WTC11 (cell line): ENCODE data around the gene DPH1. TPM values are rescaled to one million over a fixed set of nuclear protein-coding genes. Genes with fewer than 3 reads are reported as not detected.
A peak's percentile ranks its signal among the peaks of the same experiment; 100 is the strongest.

Experiments used
- ATAC-seq: fragments of 200-7000 bp; cut with Tn5 transposase; 2 replicates; pipeline ENCODE4 v1.10.0; 2021; ENCODE audit warnings: mild to moderate bottlenecking, moderate library complexity
- CTCF ChIA-PET: fragments of 300-600 bp; sonication (Branson Sonifier 250); formaldehyde crosslinking; loops from one replicate; lab custom pipeline; 2021; ENCODE audit warnings: antibody characterized with exemption; lab: Charles Lee
- POLR2A ChIA-PET: fragments of 350-600 bp; sonication (Branson Sonifier 250); formaldehyde crosslinking; loops from one replicate; lab custom pipeline; 2021; ENCODE audit warnings: antibody characterized with exemption; lab: Charles Lee
- DNase-seq: peaks from one replicate; pipeline ENCODE4 v3.0.0; 2021; ENCODE audit warnings: low spot score
- H3K27ac Mint-ChIP-seq: 2 replicates; pipeline ENCODE4 v1.8.0; 2021; ENCODE audit warnings: mixed read lengths
- H3K27me3 Mint-ChIP-seq: 2 replicates; pipeline ENCODE4 v1.8.0; 2021; ENCODE audit warnings: low read depth, mild to moderate bottlenecking, moderate library complexity, mixed read lengths
- H3K36me3 Mint-ChIP-seq: 2 replicates; pipeline ENCODE4 v1.8.0; 2021; ENCODE audit warnings: mixed read lengths
- H3K4me1 Mint-ChIP-seq: 2 replicates; pipeline ENCODE4 v1.8.0; 2022; ENCODE audit warnings: mixed read lengths
- H3K4me3 Mint-ChIP-seq: 2 replicates; pipeline ENCODE4 v1.8.0; 2021; ENCODE audit warnings: mild to moderate bottlenecking, moderate library complexity, mixed read lengths
- H3K9me3 Mint-ChIP-seq: 2 replicates; pipeline ENCODE4 v1.8.0; 2021; ENCODE audit warnings: mixed read lengths
- ESRRA ChIP-seq: sonication (generic); formaldehyde crosslinking; IDR thresholded peaks from 2 replicates; pipeline ENCODE4 v1.8.1; 2022; ENCODE audit warnings: mild to moderate bottlenecking, missing genetic modification reagents, borderline replicate concordance
- FOXK1 ChIP-seq: sonication (generic); formaldehyde crosslinking; IDR thresholded peaks from 2 replicates; pipeline ENCODE4 v1.8.0; 2022; ENCODE audit warnings: mild to moderate bottlenecking, moderate library complexity, missing genetic modification reagents
- IRF2 ChIP-seq: sonication (generic); formaldehyde crosslinking; IDR thresholded peaks from 2 replicates; pipeline ENCODE4 v1.8.0; 2022; ENCODE audit warnings: low read depth, missing genetic modification reagents, borderline replicate concordance
- MXD4 ChIP-seq: fragments of 250-450 bp; sonication (Bioruptor Pico); IDR thresholded peaks from 2 replicates; pipeline ENCODE4 v1.8.0; 2021; ENCODE audit warnings: mild to moderate bottlenecking, moderate library complexity, borderline replicate concordance
- NFATC4 ChIP-seq: fragments of 250-450 bp; sonication (Bioruptor Pico); IDR thresholded peaks from 2 replicates; pipeline ENCODE4 v1.9.0; 2021; ENCODE audit warnings: mild to moderate bottlenecking
- NFE2L1 ChIP-seq: sonication (generic); formaldehyde crosslinking; IDR thresholded peaks from 2 replicates; pipeline ENCODE4 v1.8.1; 2023; ENCODE audit warnings: missing genetic modification reagents
- RELA ChIP-seq: sonication (generic); formaldehyde crosslinking; IDR thresholded peaks from 2 replicates; pipeline ENCODE4 v1.8.1; 2022; ENCODE audit warnings: missing genetic modification reagents, mild to moderate bottlenecking, borderline replicate concordance
- TCF7 ChIP-seq: sonication (generic); formaldehyde crosslinking; IDR thresholded peaks from 2 replicates; pipeline ENCODE4 v1.8.0; 2022; ENCODE audit warnings: mild to moderate bottlenecking, low read depth, missing genetic modification reagents, moderate library complexity
- ZNF121 ChIP-seq: sonication (generic); formaldehyde crosslinking; IDR thresholded peaks from 2 replicates; pipeline ENCODE4 v1.8.0; 2023; ENCODE audit warnings: missing genetic modification reagents
- total RNA-seq: library from RNA; stranded (reverse); gene quantifications from 3 replicates; pipeline ENCODE4 v1.2.3, GENCODE V29; 2021
- TF ChIP-seq, protein P1 (sequence below): sonication (generic); formaldehyde crosslinking; IDR thresholded peaks from 2 replicates; pipeline ENCODE4 v1.8.1; 2022; ENCODE audit warnings: mild to moderate bottlenecking, moderate library complexity, missing genetic modification reagents
- TF ChIP-seq, protein P2 (sequence below): fragments of 200-600 bp; IDR thresholded peaks from 2 replicates; pipeline ENCODE4 v1.8.0; 2022; ENCODE audit warnings: antibody characterized with exemption
- TF ChIP-seq, protein P3 (sequence below): sonication (generic); formaldehyde crosslinking; conservative IDR thresholded peaks from 2 replicates; pipeline ENCODE4 v1.8.1; 2023; ENCODE audit warnings: mild to moderate bottlenecking, low read depth, missing genetic modification reagents, moderate library complexity
- TF ChIP-seq, protein P4 (sequence below): sonication (generic); formaldehyde crosslinking; IDR thresholded peaks from 2 replicates; pipeline ENCODE4 v1.8.1; 2023; ENCODE audit warnings: mild to moderate bottlenecking, missing genetic modification reagents, moderate library complexity

Gene DPH1
- total RNA-seq, 1 experiment from 2014 or later: 43.2 TPM

DNA sequence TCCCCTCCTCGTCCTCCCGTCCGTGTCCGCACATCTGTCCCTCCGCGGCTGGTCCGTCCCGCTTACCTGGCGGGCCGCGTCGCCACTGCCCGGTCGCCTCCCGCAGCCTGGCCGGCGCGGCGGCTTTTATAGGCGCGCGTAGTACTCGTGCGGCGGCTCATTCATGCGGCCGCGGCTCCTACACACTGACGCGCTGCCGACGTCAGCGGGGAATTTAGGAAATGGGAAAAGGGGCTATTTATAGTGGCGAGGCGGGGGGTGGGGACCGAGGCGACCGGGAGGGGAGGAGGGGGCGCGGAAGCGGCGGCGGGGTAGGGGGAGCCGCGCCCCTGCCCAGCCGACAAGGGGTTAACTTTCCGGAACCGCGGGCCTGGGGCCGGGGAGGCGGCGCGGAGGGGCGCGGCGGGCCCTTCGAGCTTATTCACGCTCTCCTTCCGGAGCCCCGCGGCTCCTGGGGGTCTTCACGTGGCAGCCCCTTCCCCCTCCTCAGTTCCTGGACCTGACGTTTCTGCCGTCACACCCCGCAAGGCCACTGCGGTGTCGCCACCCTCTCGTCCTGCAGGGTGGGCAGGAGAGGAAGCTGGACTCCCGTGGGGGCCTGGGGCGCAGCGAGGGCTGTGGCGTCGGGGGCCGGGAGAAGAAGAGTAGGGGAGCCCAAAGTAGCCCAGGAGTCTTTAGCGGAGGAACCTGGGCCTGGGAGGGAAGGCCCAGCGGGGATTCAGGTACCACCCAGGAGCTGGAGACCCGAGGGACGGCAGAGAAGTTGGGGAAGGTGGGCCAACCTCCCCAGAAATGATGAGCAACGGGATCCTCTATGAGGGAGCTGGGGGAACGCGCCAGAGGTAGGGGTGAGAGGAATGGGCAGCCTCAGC, 21.3 kb downstream of the DPH1 start:
- CTCF ChIA-PET: interaction anchor here (1.1 to 1.7 kb wide), 3 partner anchors 13 to 302 kb away, joined by 3 to 8 read pairs (median 5); no protein-coding TSS in a partner anchor
- no peak for ATAC-seq
- H3K9me3 Mint-ChIP-seq: no peaks in the 10 kb centered on the region
- no peak for DNase-seq
- H3K4me3 Mint-ChIP-seq: peak overlapping the region; percentile 41
- H3K27ac Mint-ChIP-seq: no peak overlapping the region
- H3K27me3 Mint-ChIP-seq: peaks cover 69% of the 10 kb centered on the region
- no peaks in the 10 kb centered on the region for H3K36me3 Mint-ChIP-seq
- POLR2A ChIA-PET: no interaction called here
- H3K4me1 Mint-ChIP-seq: no peaks in the 10 kb centered on the region
- TF ChIP-seq NFATC4 (CRISPR knock-in tag) (no peak), TCF7 (CRISPR knock-in tag) (no peak), MXD4 (no peak), ESRRA (CRISPR knock-in tag) (no peak), ZNF121 (CRISPR knock-in tag) (no peak), IRF2 (CRISPR knock-in tag) (no peak)
- TF ChIP-seq, protein P1, sequence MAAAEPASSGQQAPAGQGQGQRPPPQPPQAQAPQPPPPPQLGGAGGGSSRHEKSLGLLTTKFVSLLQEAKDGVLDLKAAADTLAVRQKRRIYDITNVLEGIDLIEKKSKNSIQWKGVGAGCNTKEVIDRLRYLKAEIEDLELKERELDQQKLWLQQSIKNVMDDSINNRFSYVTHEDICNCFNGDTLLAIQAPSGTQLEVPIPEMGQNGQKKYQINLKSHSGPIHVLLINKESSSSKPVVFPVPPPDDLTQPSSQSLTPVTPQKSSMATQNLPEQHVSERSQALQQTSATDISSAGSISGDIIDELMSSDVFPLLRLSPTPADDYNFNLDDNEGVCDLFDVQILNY (CRISPR knock-in tag): no peak
- TF ChIP-seq, protein P2, sequence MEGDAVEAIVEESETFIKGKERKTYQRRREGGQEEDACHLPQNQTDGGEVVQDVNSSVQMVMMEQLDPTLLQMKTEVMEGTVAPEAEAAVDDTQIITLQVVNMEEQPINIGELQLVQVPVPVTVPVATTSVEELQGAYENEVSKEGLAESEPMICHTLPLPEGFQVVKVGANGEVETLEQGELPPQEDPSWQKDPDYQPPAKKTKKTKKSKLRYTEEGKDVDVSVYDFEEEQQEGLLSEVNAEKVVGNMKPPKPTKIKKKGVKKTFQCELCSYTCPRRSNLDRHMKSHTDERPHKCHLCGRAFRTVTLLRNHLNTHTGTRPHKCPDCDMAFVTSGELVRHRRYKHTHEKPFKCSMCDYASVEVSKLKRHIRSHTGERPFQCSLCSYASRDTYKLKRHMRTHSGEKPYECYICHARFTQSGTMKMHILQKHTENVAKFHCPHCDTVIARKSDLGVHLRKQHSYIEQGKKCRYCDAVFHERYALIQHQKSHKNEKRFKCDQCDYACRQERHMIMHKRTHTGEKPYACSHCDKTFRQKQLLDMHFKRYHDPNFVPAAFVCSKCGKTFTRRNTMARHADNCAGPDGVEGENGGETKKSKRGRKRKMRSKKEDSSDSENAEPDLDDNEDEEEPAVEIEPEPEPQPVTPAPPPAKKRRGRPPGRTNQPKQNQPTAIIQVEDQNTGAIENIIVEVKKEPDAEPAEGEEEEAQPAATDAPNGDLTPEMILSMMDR: no peak
- TF ChIP-seq, protein P3, sequence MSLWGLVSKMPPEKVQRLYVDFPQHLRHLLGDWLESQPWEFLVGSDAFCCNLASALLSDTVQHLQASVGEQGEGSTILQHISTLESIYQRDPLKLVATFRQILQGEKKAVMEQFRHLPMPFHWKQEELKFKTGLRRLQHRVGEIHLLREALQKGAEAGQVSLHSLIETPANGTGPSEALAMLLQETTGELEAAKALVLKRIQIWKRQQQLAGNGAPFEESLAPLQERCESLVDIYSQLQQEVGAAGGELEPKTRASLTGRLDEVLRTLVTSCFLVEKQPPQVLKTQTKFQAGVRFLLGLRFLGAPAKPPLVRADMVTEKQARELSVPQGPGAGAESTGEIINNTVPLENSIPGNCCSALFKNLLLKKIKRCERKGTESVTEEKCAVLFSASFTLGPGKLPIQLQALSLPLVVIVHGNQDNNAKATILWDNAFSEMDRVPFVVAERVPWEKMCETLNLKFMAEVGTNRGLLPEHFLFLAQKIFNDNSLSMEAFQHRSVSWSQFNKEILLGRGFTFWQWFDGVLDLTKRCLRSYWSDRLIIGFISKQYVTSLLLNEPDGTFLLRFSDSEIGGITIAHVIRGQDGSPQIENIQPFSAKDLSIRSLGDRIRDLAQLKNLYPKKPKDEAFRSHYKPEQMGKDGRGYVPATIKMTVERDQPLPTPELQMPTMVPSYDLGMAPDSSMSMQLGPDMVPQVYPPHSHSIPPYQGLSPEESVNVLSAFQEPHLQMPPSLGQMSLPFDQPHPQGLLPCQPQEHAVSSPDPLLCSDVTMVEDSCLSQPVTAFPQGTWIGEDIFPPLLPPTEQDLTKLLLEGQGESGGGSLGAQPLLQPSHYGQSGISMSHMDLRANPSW (CRISPR knock-in tag): no peak

DNA sequence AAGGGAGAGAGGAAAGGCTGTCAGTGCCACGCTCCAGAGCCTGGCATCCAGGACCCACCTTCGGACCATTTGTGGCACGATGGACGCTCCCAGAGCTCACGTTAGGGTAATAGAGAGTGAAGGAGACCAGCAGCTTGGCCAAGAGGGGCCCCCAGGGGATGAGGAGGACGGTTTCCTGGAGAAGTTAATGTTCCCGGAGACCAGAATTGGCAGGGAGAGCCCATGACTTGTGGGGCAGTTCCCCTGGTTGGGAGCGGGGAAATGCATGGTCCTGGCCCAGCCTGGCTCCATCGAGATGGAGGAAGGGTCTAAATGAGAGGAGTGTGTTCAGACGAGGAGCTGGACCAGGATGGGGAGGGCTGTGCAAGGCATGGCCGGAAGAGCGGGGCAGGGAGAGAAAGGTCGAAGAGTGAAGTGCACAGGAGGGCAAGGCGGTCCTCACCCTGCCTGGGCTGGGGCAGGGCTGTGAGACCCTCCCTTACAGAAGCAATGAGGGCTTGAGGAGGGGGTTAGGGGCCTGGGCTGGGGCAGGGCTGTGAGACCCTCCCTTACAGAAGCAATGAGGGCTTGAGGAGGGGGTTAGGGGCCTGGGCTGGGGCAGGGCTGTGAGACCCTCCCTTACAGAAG, 22.1 kb downstream of the DPH1 start:
- CTCF ChIA-PET: interaction anchor here (1.1 to 1.4 kb wide), 2 partner anchors 193 to 301 kb away, joined by 3 to 8 read pairs; no protein-coding TSS in a partner anchor
- peaks cover 71% of the 10 kb centered on the region for H3K27me3 Mint-ChIP-seq

More for the DNA sequence above, 22.1 kb downstream of the DPH1 start:
- POLR2A ChIA-PET: no interaction called here
- no peak for TF ChIP-seq RELA (CRISPR knock-in tag)
- TF ChIP-seq NFE2L1 (CRISPR knock-in tag): no peak
- TF ChIP-seq, protein P4, sequence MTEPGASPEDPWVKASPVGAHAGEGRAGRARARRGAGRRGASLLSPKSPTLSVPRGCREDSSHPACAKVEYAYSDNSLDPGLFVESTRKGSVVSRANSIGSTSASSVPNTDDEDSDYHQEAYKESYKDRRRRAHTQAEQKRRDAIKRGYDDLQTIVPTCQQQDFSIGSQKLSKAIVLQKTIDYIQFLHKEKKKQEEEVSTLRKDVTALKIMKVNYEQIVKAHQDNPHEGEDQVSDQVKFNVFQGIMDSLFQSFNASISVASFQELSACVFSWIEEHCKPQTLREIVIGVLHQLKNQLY (CRISPR knock-in tag): no peak
- TF ChIP-seq ZNF121 (CRISPR knock-in tag): 0 out of 2 replicates have a peak, but pooled peaks have one; percentile 49
- no peak for TF ChIP-seq FOXK1 (CRISPR knock-in tag)
- Mint-ChIP-seq H3K9me3 (no peaks in the 10 kb centered on the region), H3K27ac (no peak overlapping the region), H3K4me1 (no peaks in the 10 kb centered on the region), H3K36me3 (no peaks in the 10 kb centered on the region), H3K4me3 (peak overlapping the region; percentile 0)
- ATAC-seq (no peak), DNase-seq (no peak)
